ENCODE results near the gene HS6ST1.

HS6ST1 gene

DNA sequence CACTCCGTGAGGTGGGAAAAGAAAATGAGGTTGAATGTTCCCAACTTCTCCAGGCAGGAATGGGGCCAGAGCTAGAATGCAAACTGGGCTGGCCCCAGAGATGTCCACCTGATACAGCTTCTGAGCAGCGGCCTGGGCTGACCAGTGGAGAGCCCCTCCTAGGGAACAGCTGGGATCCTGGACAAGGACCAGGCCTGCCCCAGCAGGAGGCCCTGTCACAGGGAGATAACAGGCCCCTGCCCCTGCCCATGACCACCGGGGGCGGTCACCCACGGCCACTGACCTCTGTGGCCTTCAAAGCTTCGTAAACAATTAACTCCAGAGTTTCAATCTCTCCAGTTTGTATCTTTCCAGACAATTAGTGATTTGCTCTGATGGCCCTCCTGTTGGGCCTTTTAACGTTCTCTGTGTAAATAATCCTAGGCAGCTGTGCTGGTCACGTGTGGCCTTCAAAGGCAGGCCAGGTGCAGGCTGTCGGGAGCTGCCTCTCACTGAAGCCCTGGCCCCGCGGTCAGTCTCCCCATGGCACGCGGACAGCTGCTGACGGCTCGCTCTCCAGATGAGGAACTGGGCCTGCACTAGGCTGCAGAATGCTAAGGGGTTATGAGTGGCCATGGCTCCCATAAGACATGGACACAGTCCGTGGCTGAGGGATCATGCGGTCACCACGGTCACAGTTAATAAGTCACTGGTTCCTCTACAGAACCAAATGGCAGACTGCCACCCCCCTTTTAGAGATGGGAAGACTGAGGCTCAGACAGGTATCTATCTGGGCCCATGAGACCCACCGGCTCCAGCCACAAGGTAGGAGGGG is 9.2 kb downstream of the HS6ST1 start:
- DNase-seq: no peak

DNA sequence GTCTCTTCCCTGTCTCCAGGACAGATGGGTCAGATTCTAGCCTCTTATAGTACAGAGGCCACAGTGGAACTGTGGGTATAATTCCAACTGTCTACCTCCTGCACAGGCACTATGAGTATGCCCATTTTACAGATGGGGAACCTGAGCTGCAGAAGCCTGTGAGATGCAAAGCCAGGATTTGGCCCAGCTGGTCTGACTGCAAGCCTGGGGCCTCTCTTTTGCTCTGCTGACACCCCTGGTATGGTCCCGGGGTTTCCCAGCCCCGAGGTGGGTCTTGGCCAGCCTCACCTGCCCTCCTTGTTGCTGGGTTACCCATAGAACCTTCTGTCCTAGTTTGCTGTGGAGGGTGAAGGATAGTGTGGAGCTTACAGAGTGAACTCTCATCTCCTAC is 9.8 kb downstream of the HS6ST1 start:
- no peak for DNase-seq

DNA sequence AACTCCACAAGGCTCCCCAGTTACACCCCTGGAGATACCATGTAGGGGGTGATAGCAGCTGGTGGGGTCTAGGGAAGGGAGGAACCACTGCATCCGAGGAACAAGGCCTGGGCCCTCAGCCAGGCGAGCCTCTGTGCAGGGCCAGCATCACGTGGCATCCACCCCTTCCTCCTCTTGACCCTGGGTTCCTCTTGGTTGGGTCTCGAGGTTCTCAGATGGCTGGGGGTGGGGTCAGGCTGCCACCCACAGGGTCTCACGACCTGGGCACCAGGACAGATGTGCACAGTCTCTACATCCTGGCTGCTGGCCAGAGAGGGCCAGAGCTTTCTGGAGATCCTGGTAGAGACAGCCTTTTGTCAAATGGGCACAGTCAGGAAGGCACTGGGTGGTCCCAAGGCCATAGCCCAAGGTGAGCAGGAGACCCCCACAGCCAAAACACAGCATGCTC is 10.4 kb downstream of the HS6ST1 start:
- no peak for DNase-seq

DNA sequence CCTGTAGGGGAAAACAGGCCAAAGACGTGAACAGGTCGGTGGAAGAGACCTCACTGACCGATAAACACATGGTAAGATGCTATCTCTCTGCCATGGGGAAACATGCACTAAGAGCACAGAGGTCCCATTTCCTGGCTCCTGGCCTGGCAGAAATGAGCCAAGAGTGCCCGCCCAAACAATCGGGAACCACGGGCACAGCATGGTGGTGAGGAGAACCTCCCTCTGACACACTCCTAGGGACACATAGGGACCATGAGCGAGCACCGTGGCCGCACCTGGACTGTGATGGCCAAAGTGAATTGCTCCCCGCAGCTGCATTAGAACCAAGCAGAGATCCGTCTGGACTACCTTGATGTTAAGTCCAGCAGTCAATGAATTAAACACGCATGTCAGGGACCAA is 11.1 kb downstream of the HS6ST1 start:
- DNase-seq: no peak

DNA sequence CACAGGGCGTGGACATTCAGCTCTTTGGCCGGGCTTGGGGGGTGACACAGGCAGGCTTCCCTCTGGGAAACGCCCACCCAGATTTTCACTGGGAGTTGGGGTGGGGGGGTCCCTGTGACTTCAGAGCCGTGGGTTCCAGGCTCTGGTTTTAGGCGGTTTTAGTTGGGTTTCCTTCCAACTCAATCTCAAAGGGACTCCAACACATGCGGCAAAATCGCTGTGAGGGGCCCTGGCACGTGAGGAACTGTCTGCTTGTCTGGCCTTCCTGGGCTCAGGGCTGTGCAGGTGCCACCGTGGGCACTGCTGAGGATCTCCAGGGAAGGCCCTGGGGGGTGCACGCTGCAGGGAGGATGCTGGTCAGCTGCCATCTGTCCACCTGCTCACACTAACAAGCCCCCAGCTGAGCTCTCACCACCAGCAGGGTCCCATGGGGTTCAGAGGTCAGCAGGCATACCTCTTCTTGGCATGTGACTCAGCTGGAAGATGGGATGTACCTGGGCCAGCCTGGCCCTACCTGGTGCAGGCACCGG is 11.7 kb downstream of the HS6ST1 start:
- no peak for DNase-seq

DNA sequence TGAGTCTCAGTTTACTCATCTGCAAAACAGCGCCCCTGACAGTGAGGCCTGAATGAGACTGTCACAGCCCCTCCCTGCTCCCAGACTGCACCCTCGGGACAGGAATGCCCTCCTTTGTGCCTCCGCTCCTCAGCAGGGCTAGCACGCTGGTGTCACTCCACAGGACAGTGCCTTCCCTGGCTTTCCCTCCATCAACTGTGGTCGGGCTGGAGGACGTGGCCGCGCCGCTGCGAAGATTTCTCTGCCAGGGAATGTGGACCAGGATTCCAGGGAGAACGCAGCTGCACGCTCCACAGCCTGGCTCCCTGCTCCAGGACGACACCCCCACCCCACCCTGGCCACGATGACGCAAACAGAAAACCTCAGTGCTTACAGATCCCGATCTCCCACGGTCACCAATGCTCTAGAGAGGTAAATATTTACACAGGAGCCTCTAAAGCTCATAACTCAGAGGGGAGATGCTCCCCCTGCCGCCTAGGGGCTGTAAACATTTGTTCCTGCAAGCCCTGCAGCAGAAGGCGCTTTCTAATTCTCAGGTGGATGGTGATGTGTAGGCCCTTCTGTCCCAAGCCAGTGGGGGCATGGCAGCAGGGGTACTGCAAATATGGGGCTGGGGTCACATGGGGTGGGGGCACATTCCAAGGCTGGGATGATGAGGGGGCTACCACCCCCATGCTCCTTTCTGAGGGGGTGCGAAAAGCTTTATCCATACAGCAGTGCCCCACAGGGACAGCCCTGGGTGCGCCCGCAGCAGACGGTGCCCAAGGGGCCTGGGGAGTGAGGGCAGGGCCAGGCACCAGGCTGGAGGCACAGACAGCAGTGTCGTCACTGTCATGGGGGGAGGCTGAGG is 12.4 kb downstream of the HS6ST1 start:
- DNase-seq: no peak

DNA sequence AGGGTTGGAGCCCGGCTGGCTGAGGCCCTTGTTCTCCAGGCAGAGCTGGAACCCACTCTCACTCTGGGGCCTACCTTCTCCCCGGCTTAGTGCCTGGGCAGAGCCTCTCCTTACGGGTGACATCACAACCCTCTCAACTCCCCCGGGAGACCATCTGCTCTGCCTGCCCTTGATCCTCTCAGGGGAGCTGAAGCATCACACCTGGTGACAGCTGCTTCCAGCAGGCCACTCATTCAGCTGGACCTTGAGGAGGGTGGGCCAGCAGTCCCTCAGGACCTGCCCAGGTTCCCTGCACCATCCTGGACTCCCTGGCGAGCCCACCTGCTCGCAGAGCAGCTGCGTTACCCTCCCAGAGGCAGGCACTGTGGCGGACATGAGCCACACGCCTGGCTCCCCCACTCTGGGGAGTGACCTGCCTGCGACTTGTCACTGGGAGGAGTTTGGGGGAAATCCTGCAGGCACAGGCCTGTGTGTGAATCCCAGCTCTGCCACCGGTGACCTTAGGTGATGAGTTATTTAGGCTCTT is 13.1 kb downstream of the HS6ST1 start:
- no peak for DNase-seq

DNA sequence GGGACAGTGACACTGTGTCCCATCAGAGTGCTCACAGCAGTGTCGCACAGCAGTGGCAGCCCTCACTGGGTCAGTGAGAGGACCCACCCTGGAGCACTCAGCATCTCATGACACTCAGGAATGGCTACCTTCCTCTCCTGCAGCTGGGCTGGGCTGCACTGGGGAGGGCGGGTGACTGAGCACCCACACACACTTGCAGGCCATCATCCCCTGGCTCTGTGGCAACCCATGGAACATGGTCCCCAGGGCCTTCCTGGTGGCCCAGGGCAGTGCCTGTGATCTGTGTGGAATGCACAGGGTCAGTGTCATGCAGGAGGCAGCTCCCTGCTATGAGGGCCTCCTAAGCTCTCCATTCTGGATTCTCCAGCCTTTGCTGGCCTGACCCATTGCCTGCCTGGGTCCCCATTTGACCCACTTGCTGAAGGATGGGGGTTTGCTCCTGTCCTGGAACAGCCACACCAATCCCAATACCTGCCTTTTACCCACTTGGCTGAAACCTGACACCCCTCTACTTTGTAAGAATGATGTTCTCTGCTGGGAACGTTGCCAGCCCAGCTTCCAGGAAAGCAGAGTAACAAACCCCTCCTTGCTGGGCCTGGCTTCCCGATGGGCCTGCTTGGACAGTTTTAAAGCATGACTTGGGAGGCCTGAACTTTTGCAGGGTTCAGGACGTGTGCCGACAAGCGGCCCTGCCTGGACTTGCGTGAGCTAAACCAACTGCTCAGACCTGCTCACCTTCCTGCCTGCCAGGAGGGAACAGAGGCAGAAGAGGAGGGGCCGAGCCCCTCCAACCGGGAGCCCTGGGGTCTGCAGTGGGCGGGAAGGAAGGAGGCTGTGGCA is 13.7 kb downstream of the HS6ST1 start:
- DNase-seq: no peak

DNA sequence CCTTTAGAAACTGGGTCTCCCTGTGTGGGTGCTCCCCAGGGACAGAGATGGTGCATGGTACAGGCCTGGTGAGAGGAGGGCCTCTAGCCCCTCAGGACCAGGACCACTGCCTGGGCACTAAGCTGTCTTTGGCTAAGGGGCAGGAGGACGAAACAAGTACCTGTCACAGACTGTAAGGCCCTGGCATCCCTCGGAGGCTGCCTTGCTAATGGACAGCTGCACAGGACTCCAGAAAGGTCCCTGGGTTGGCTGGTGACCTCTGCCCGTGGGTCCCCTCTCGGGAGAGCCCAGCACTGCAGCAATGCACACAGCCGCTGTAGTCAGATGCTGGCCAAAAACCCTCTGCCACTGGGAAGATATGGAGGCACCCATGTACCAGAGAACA is 14.3 kb downstream of the HS6ST1 start:
- DNase-seq: no peak

DNA sequence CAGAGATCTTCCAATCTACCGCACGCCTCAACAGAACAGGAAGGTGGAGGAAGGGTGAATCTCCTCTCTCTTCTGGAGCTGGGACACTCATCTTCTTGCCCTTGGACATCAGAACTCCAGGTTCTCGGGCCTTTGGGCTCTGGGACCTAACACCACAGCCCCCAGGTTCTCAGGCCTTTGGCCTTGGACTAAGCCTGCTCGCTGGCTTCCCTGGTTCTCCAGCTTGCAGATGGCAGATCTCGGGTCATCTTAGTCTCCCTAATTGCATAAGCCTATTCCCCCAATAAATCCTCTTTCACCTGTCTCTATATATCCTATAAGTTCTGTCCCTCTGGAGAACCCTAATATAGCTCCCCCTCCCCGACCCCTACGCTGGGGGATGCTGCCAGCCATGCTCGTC is 14.8 kb downstream of the HS6ST1 start:
- DNase-seq: no peak

DNA sequence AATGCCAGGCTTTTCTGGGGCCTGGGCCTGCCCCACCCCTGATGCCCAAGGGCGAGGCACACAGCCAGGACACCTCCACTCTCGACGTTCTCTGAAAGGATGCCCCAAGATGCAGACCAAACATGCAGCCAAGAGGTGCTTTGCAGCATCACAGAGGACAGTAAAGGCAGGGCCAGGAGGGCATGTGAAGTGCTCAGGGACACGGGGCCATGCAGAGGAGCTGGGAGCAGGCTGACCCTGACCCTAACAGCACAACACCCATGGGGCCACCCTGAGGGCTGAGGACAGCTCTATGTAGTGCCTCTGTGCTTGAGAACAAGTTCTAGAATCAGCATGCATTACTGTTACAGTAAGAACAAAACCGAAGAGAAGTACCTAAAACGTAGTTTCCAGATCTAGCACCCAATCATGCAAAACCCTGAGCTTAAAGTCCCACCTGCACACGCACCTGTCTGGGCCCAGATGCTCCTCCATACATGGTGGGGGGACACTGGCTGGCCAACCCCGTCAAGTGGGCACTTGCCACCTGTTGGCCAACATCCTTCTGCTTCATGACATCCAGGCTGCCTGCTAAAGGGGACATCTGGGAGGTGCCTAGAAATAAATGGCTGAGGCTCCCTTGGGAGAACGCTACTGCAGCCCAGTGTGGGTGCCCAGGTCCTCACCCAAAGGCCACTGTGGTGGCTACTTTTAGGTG is 15.4 kb downstream of the HS6ST1 start:
- no peak for DNase-seq

DNA sequence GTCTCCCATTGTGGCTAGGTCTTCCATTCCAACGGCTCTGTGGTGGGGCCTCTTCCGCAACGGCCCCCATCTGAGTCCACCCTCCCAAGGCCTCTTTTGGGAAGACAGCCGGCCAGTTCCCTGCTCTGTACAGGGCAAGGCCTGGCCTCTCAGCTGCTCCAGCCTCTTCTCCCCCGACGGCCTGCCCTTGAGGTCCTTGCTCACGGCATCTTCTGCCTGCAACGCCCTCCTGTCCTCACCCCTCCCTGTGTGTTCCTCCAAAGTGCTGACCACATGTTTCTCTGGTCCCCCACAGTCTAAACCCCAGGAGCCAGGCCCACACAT is 16.0 kb downstream of the HS6ST1 start:
- no peak for DNase-seq

DNA sequence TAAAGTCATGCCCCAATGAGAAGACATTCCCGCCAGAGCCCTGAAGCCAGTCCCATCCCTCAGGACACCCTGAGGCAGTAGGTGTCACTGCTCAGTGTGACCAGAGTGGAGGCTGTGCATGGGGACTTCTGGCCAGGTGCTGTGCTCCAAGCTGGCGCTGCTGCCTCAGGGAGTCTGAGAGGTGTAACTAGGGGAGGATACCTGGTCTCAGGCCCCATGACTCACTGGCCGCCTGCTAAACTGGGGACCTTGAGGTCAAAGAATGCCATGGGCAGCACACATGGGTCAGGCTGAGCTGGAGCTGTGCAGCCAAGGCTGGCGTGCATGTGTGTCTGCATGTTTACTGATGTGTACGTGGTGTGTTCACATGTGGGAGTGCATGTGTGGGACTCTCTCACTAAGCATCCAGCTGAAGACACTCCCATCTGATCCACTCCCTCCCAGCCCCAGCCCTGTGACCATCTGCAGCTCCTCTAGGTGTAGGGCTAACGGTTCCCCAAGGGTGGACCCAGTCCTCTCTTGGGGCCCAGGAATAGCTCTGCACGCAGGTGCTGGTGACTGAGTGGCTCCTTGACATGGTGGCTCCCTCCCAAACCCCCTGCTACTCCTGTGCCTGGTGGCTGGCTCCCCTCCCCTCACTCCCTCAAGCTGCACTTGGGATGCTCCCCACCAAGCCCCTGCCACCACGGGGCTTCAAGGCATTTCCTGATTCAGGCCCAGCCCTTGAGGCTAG is 16.5 kb downstream of the HS6ST1 start:
- no peak for DNase-seq

DNA sequence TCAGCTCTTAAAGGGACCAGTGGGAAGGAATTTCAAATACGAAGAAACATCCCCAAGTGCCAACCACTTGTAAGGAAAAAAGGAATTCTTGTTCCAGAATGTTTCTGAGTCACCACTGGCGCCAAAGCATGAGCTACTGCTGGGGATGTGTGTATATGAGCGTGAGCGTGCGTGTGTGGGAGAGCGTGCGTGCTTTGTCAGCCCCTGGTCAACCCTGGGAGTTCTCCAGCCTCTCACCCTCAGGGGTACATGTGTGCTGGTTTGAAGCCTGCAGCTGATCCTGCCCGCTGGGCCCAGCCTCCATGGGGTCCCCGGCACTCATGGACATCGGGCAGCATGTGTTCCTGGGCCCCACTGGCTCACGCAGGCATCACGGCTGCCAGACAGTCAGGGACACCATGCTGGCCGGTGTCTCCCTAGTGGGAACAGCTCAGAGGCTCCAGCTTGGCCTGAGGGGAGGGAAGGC is 17.1 kb downstream of the HS6ST1 start:
- DNase-seq: no peak

DNA sequence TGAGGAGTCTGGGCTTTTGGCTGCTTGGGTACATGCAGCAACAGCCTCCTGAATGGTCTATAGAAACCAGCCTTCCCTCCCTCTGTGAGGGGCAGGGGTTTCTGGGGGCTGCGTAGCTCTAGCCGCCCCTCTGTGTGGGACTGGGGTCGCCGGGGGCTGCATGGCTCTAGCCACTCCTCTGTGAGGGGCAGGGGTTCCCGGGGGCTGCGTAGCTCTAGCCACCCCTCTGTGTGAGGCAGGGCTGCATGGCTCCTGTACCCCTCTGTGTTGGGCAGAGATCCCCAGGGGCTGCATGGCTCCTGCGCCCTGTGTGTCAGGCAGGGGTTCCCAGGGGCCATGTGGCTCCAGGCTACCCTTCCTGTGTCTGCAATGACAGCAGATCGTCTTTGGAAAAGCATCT is 17.6 kb downstream of the HS6ST1 start:
- DNase-seq: no peak

DNA sequence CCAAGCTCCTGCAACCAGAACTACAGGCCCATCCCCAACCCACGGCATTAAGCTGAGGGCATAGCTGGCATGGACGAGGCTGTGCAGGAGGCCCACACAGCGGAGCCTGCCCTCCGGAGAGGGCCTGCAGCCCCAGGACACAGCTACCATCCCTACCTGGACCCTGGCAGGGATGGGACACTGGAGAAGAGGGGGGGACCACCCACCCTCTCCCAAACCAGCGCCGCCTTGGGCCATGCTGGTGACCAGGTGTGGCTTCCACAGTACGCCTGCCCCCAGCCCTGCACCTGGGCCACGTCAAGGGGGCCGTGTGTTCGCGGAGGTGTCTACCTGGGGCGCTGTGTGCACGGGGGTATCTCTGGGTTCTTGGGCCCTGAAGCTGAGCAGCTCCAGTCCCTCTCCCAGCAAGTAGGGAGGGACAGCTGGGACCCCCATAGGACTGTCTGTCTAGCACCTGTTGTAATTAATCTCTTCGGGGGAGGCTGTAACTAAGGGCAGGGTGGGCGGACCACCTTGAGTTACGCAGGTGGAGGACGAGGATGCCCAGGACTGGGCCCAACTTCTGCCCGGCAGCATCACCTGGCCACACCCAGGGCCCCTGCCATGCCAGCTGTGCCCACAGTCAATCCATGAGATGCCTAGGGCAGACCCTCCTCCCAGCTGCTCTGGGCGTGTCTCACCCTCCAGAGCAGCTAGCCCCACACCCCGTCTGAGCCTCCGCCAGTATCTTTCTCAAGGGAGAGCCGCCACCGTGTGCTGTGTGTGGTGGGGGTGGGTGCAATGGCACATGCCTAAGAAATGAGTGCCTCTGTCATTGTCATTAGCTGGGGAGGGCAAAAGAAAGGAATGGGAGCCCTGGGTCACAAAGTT is 18.3 kb downstream of the HS6ST1 start:
- no peak for DNase-seq

DNA sequence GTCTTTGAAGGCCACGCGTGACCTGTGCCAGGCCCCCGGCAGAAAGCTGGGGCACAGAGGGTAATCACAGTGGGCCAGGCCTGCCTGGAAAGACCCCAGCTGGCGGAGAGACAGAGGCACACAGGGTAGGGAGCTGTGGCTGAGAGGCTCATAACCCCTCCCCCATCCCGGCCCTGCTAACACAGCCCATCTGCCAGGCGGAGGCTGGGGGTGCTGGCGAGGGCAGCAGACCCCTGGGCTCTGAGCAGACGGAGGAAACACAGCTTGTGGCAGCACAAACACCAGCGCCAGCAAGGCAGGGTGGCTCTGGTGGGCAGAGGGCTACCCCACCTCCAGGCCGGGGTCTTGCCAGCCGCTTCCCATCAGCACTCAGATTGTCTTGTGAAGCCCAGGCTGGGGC is 19.0 kb downstream of the HS6ST1 start:
- no peak for DNase-seq

DNA sequence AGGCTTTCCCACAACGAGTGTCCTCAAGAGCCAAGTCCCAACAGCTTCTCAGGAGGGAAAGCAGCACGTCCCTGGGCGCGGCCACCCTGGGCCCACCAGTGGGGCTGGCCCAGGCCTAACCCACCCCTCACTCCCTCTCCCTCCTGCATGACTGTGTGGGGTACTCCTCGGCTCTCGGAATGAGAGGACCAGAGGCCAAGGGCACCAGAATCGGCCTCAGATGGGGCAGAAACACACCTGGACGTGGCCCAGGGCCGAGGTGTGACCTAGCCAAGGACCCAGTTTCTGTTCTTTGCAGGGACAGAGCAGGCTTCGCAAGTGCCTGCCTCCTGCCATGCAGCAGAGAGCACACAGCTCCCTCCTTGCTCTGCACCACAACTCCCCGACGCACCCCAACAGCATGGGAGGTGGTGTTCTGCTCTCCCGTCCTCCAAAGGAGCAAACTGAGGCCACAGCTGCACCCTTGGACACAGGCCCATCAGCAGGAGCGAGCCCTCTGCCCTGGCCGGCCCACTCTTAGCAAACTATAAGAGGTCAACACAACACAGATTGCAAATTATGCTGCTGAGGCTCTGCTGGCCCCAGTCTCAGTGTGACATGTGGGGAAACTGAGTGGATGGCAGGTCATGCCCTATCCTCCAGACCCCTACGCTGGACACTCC is 19.7 kb downstream of the HS6ST1 start:
- no peak for DNase-seq

DNA sequence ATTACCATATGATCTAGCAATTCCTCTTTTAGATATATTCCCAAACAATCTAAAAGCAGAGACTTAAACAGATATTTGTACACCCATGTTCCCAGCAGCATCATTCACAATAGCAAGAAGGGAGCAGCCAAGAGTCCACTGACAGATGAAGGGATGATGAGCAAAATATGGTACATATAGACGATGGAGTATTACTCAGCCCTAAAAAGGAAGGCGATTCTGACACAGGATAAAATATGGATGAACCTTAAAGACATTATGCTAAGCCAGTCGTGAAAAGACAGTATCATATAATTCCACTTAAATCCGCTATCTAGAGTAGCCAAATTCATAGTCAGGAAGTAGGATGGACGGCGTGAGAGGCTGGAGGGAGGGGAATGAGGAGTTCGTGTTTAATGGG is 20.4 kb downstream of the HS6ST1 start:
- no peak for DNase-seq

Data from activated naive CD4-positive, alpha-beta T cell (primary cell).